ENCODE data around the gene GDF9.
"Not testable (repeated sequence)": the region's sequence is repeated elsewhere in the genome, so short reads cannot be mapped to it uniquely, and the experiment has no call there.

Gene GDF9

GRCh38 chr5:132872788-132873118 lies 6.5 kb upstream of the GDF9 start:
- DNase-seq (ENCODE audit: low read depth, low spot score) = no peak

- DNase-seq (ENCODE audit: low read depth, low spot score) = no peak
Observed at GRCh38 chr5:132871459-132872284, 5.4 kb upstream of the GDF9 start.

GRCh38 chr5:132870801-132871200 lies 4.5 kb upstream of the GDF9 start:
- no peak for DNase-seq (ENCODE audit: low read depth, low spot score)

- DNase-seq (ENCODE audit: low read depth, low spot score) = no peak
Observed at GRCh38 chr5:132868754-132869153, 2.5 kb upstream of the GDF9 start.

GRCh38 chr5:132867046-132867451 lies 780 bp upstream of the GDF9 start:
- DNase-seq (ENCODE audit: low read depth, low spot score) = no peak

- DNase-seq (ENCODE audit: low read depth, low spot score) = no peak
Observed at GRCh38 chr5:132865668-132866341, 464 bp downstream of the GDF9 start.

- no peak for DNase-seq (ENCODE audit: low read depth, low spot score)
Observed at GRCh38 chr5:132860742-132861141, 5.5 kb downstream of the GDF9 start.

- DNase-seq (ENCODE audit: low read depth, low spot score) = no peak
Observed at GRCh38 chr5:132859889-132860437, 6.3 kb downstream of the GDF9 start.

- no peak for DNase-seq (ENCODE audit: low read depth, low spot score)
Observed at GRCh38 chr5:132856011-132856410, 10.3 kb downstream of the GDF9 start.

- not testable (repeated sequence) for DNase-seq (ENCODE audit: low read depth, low spot score)
Observed at GRCh38 chr5:132854992-132855391, 11.3 kb downstream of the GDF9 start.

- no peak for DNase-seq (ENCODE audit: low read depth, low spot score)
Observed at GRCh38 chr5:132854301-132854700, 12.0 kb downstream of the GDF9 start.

GRCh38 chr5:132853790-132854189 lies 12.5 kb downstream of the GDF9 start:
- DNase-seq (ENCODE audit: low read depth, low spot score) = no peak

GRCh38 chr5:132853323-132853722 lies 12.9 kb downstream of the GDF9 start:
- DNase-seq (ENCODE audit: low read depth, low spot score) = no peak

GRCh38 chr5:132850066-132850465 lies 16.2 kb downstream of the GDF9 start:
- no peak for DNase-seq (ENCODE audit: low read depth, low spot score)

- DNase-seq (ENCODE audit: low read depth, low spot score) = no peak
Observed at GRCh38 chr5:132849347-132849746, 16.9 kb downstream of the GDF9 start.

- DNase-seq (ENCODE audit: low read depth, low spot score) = no peak
Observed at GRCh38 chr5:132848270-132848669, 18.0 kb downstream of the GDF9 start.

- DNase-seq (ENCODE audit: low read depth, low spot score) = no peak
Observed at GRCh38 chr5:132841305-132841704, 25.0 kb downstream of the GDF9 start.

GRCh38 chr5:132840896-132841295 lies 25.4 kb downstream of the GDF9 start:
- DNase-seq (ENCODE audit: low read depth, low spot score) = no peak

GRCh38 chr5:132840313-132840712 lies 26.0 kb downstream of the GDF9 start:
- DNase-seq (ENCODE audit: low read depth, low spot score) = no peak

- no peak for DNase-seq (ENCODE audit: low read depth, low spot score)
Observed at GRCh38 chr5:132839426-132840301, 26.6 kb downstream of the GDF9 start.

GRCh38 chr5:132838516-132839282 lies 27.6 kb downstream of the GDF9 start:
- DNase-seq (ENCODE audit: low read depth, low spot score) = no peak

All from brain pericyte (primary cell).